ENCODE results near the gene SOX6.
"Not testable (repeated sequence)": the region's sequence is repeated elsewhere in the genome, so short reads cannot be mapped to it uniquely, and the experiment has no call there.

The SOX6 gene

DNA sequence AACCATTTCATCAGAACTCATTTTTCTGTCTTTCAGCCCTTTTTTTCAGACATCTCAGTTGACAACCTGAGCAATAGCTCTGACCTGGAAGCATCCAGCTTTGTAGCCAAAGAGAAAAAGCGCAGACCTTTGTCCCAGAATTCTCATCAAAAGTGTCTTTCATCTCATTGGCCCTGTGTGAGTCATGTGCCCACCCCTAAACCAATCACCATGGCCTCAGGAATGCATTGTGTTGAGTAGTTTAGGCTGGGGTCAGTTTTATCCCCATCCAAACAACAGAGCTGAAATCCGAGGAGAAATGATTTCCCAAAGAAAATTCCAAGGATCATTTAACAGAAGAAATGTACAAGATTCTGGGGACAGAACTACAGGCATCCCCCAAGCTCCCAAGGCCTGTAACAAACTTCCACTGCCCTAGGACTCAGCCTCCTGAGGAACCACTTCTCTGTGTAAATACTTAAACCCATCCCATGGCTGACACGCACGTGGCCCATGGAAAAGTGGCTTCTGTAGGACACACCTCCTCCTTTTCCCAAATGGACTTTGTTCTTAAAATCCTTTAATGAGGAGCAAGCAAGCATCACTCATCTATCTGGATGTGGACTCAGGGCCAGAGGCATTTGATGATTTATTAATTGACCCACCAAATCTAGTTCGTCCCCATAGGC is 429.0 kb downstream of the SOX6 start:
- Histone ChIP-seq H3K4me1 (ENCODE audit: control insufficient read depth, insufficient read depth, low read length) (no peaks in the 10 kb centered on the region; the same call in 1 of the 2 replicates), H3K36me3 (ENCODE audit: control insufficient read depth, insufficient read depth, low read length) (no peaks in the 10 kb centered on the region), H3K9me3 (ENCODE audit: control insufficient read depth, insufficient read depth, low read length) (no peaks in the 10 kb centered on the region), H3K27ac (ENCODE audit: low read length) (no peak overlapping the region), H3K27me3 (ENCODE audit: control insufficient read depth, insufficient read depth, low read length) (no peaks in the 10 kb centered on the region), H3K4me3 (ENCODE audit: low read length) (no peak overlapping the region)
- WGBS (ENCODE audit: insufficient coverage, insufficient read length): no CpG with 5 or more reads among the region's 5 CpGs
- no peak for DNase-seq (ENCODE audit: low read depth, low spot score)

DNA sequence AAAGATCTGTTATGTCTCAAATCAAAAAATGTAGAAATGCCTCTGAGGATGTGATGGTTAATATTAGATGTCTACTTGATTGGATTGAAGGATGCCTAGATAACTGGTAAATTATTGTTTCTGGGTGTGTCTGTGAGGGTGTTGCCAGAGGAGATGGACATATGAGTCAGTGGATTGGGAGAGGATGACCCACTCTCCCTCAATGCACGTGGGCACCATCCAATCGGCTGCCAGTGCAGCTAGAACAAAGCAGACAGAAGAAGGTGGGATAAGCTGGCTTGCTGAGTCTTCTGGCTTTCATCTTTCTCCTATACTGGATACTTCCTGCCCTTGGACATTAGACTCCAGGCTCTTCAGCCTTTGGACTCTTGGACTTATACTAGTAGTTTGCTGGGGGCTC is 430.3 kb downstream of the SOX6 start:
- Histone ChIP-seq H3K27ac (ENCODE audit: low read length) (no peak overlapping the region), H3K9me3 (ENCODE audit: control insufficient read depth, insufficient read depth, low read length) (no peaks in the 10 kb centered on the region), H3K36me3 (ENCODE audit: control insufficient read depth, insufficient read depth, low read length) (no peaks in the 10 kb centered on the region), H3K27me3 (ENCODE audit: control insufficient read depth, insufficient read depth, low read length) (no peaks in the 10 kb centered on the region), H3K4me3 (ENCODE audit: low read length) (no peak overlapping the region), H3K4me1 (ENCODE audit: control insufficient read depth, insufficient read depth, low read length) (no peaks in the 10 kb centered on the region; the same call in 1 of the 2 replicates)
- no peak for DNase-seq (ENCODE audit: low read depth, low spot score)
- WGBS (ENCODE audit: insufficient coverage, insufficient read length): no CpG with 5 or more reads among the region's 2 CpGs

DNA sequence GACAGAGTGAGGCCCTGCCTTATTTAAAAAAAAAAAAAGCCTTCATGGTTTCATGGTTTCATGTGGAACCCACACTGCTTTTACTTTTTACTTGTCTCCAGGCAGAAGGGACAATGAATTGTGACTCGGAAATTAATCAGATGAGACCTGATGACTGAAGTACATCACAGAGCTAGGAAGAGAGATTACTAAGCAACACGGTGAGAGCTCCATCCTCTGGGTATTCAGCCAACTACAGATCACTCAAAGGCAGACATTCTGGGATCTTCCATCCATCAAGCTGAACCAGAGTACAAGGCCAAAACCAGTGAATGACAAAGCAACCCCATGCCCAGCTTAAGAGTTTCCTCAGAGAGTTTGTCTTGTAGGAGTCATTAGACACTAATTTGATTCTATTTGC is 433.2 kb downstream of the SOX6 start:
- no peaks in the 10 kb centered on the region for H3K9me3 ChIP-seq (ENCODE audit: control insufficient read depth, insufficient read depth, low read length)
- no CpG with 5 or more reads among the region's 2 CpGs for WGBS (ENCODE audit: insufficient coverage, insufficient read length)
- H3K27ac ChIP-seq (ENCODE audit: low read length): no peak overlapping the region
- no peaks in the 10 kb centered on the region for H3K27me3 ChIP-seq (ENCODE audit: control insufficient read depth, insufficient read depth, low read length)
- H3K4me3 ChIP-seq (ENCODE audit: low read length): no peak overlapping the region
- no peaks in the 10 kb centered on the region for H3K36me3 ChIP-seq (ENCODE audit: control insufficient read depth, insufficient read depth, low read length)
- no peak for DNase-seq (ENCODE audit: low read depth, low spot score)
- H3K4me1 ChIP-seq (ENCODE audit: control insufficient read depth, insufficient read depth, low read length): no peaks in the 10 kb centered on the region

DNA sequence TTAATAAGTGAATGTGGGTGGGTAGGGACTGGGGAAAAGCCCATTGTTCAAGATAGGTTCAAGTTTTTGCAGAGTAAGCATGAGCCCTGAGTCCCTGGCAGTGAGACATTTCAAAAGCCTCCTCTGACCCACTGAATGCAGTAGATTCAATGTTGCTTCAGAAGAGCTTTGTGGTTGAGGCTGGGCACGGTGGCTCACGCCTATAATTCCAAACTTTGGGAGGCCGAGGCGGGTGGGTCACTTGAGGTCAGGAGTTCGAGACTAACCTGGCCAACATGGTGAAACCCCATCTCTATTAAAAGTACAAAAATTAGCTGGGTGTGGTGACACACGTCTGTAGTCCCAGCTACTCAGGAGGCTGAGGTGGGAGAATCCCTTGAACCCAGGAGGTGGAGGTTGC is 433.6 kb downstream of the SOX6 start:
- not testable (repeated sequence) for H3K36me3 ChIP-seq (ENCODE audit: control insufficient read depth, insufficient read depth, low read length); H3K9me3 ChIP-seq (ENCODE audit: control insufficient read depth, insufficient read depth, low read length); H3K27me3 ChIP-seq (ENCODE audit: control insufficient read depth, insufficient read depth, low read length); DNase-seq (ENCODE audit: low read depth, low spot score); H3K4me3 ChIP-seq (ENCODE audit: low read length); H3K4me1 ChIP-seq (ENCODE audit: control insufficient read depth, insufficient read depth, low read length); H3K27ac ChIP-seq (ENCODE audit: low read length)
- no CpG with 5 or more reads among the region's 6 CpGs for WGBS (ENCODE audit: insufficient coverage, insufficient read length)

DNA sequence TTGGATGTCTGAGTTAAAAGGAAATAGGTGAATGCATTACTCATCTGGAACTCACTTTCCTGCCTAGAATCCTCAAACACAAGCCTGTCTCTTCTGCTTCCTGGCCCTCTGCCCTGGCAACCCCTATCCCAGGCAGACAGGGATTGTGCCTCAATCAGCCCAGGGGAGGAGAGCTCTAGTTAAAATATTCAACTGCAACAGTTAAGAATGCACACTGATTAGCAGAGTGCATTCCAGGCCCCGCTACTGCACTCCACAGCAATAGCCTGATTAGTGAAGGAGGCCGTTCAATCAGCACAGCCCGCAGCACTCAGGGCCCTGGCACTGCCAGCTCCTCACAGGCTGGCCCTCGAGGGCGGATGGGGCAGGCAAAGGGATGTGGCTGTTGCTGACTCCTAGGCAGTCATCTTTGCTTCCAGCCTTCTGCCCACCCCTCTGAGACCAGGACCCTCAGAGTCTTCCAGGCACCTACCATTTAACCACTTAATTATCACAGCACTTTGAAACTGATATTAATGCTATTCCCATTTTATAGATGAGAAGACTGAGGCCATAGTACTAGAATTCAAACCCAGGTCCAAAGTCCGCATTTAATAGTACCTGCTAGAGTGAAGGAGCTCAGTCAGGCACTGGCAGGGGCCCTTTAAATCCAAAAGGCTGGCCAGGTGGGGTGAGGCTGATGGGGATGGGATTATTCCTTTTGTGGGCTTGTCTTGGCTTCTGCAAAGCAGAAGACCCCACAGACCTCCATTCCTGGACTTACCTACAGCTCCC is 435.3 kb downstream of the SOX6 start:
- H3K27me3 ChIP-seq (ENCODE audit: control insufficient read depth, insufficient read depth, low read length): no peaks in the 10 kb centered on the region
- no peak for DNase-seq (ENCODE audit: low read depth, low spot score)
- no peak overlapping the region for H3K4me3 ChIP-seq (ENCODE audit: low read length)
- H3K27ac ChIP-seq (ENCODE audit: low read length): no peak overlapping the region
- H3K4me1 ChIP-seq (ENCODE audit: control insufficient read depth, insufficient read depth, low read length): no peaks in the 10 kb centered on the region
- H3K36me3 ChIP-seq (ENCODE audit: control insufficient read depth, insufficient read depth, low read length): no peaks in the 10 kb centered on the region
- WGBS (ENCODE audit: insufficient coverage, insufficient read length): no CpG with 5 or more reads among the region's 6 CpGs
- H3K9me3 ChIP-seq (ENCODE audit: control insufficient read depth, insufficient read depth, low read length): no peaks in the 10 kb centered on the region

DNA sequence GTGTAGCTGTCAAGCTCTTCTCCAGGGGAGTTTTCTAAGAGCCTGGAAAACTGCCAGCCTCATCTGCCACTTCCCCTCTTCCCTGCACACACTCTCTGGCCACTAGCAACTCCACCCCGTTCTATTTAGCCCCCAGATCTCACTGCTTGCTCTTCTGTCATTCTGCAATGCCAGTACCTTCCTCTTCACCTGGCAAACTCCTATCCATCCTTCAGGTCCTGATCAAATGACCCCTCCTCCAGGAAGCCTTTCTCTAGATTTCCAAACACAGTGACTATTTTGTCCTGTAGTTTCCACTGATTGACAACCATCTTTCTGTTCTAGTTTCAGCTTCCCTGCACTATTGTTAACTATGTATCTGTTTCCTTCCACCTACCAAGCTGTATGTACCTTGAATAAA is 437.7 kb downstream of the SOX6 start:
- WGBS (ENCODE audit: insufficient coverage, insufficient read length): no CpG with 5 or more reads among the region's 1 CpG
- Histone ChIP-seq H3K4me1 (ENCODE audit: control insufficient read depth, insufficient read depth, low read length) (no peaks in the 10 kb centered on the region), H3K36me3 (ENCODE audit: control insufficient read depth, insufficient read depth, low read length) (no peaks in the 10 kb centered on the region), H3K4me3 (ENCODE audit: low read length) (no peak overlapping the region), H3K27me3 (ENCODE audit: control insufficient read depth, insufficient read depth, low read length) (no peaks in the 10 kb centered on the region), H3K9me3 (ENCODE audit: control insufficient read depth, insufficient read depth, low read length) (no peaks in the 10 kb centered on the region), H3K27ac (ENCODE audit: low read length) (no peak overlapping the region)
- no peak for DNase-seq (ENCODE audit: low read depth, low spot score)

DNA sequence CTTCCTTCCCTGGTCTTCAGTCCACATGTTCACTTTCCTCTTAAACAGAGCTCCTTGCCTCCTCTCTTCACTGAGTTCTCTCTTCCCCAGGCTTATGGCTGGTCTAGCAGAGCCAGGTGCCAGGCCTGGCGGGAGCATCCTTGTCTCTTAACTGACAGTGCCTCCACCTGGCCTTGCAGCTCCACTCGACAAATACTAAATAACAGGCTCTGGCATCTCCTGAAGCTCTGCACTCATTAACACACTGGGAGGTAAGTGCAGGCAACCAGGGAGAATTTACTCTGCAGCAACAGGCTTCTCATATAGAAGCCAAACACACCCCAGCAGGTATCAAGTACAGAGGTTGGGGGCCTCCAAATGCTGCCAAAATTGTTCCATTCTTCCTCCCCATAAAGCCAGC is 438.1 kb downstream of the SOX6 start:
- Histone ChIP-seq H3K27me3 (ENCODE audit: control insufficient read depth, insufficient read depth, low read length) (no peaks in the 10 kb centered on the region), H3K36me3 (ENCODE audit: control insufficient read depth, insufficient read depth, low read length) (no peaks in the 10 kb centered on the region), H3K9me3 (ENCODE audit: control insufficient read depth, insufficient read depth, low read length) (no peaks in the 10 kb centered on the region), H3K27ac (ENCODE audit: low read length) (no peak overlapping the region), H3K4me1 (ENCODE audit: control insufficient read depth, insufficient read depth, low read length) (no peaks in the 10 kb centered on the region), H3K4me3 (ENCODE audit: low read length) (no peak overlapping the region)
- DNase-seq (ENCODE audit: low read depth, low spot score): no peak
- no CpG with 5 or more reads among the region's 2 CpGs for WGBS (ENCODE audit: insufficient coverage, insufficient read length)
